GM21423 (cell line): ENCODE data around the gene TM4SF18.
"Not testable (repeated sequence)": the region's sequence is repeated elsewhere in the genome, so short reads cannot be mapped to it uniquely, and the experiment has no call there.

Experiments used
- ATAC-seq: cut with Tn5 transposase; IDR thresholded peaks from one replicate; pipeline ENCODE4 v1.9.1; 2021; ENCODE audit warnings: mild to moderate bottlenecking, moderate library complexity; ENCODE audit not compliant: unreplicated experiment

Gene TM4SF18

GRCh38 chr3:149333176-149333859, at the start of gene TM4SF18:
TSS of gene TM4SF18 (minus strand) at chr3:149333636. CDS start at chr3:149333382, 254 bp downstream.
- ATAC-seq, result no peak

GRCh38 chr3:149382518-149382917, 49.1 kb upstream of the TM4SF18 start:
- ATAC-seq, result no peak

GRCh38 chr3:149382101-149382467, 48.6 kb upstream of the TM4SF18 start:
- no peak for ATAC-seq

- no peak for ATAC-seq
These were observed 48.0 kb upstream of the TM4SF18 start for GRCh38 chr3:149381173-149382100.

GRCh38 chr3:149380220-149380619, 46.8 kb upstream of the TM4SF18 start:
- not testable (repeated sequence) for ATAC-seq

GRCh38 chr3:149378478-149379309, 45.3 kb upstream of the TM4SF18 start:
- no peak for ATAC-seq

GRCh38 chr3:149377408-149378364, 44.2 kb upstream of the TM4SF18 start, which contains the start of gene TM4SF1:
TSS of gene TM4SF1 (minus strand) at chr3:149377649. CDS start at chr3:149377547, 102 bp downstream.
- no peak for ATAC-seq

GRCh38 chr3:149376718-149377407, 43.4 kb upstream of the TM4SF18 start:
- ATAC-seq, result no peak

- ATAC-seq, result no peak
These were observed 42.2 kb upstream of the TM4SF18 start for GRCh38 chr3:149375501-149376196.

- no peak for ATAC-seq
These were observed 41.5 kb upstream of the TM4SF18 start for GRCh38 chr3:149374793-149375500.

GRCh38 chr3:149374391-149374790, 41.0 kb upstream of the TM4SF18 start:
- ATAC-seq, result no peak

- no peak for ATAC-seq
These were observed 40.0 kb upstream of the TM4SF18 start for GRCh38 chr3:149373235-149374125.

GRCh38 chr3:149371723-149372114, 38.3 kb upstream of the TM4SF18 start:
- ATAC-seq, result no peak

- ATAC-seq, result no peak
These were observed 37.7 kb upstream of the TM4SF18 start for GRCh38 chr3:149371001-149371722.

GRCh38 chr3:149369991-149370866, 36.8 kb upstream of the TM4SF18 start:
- ATAC-seq, result no peak
